Measurements from ENCODE around the gene TTLL12. TPM values are rescaled to one million over a fixed set of nuclear protein-coding genes. Genes with fewer than 3 reads are reported as not detected.

TTLL12 gene
- total RNA-seq, 1 experiment from 2014 or later = 50.4 TPM

GRCh38 chr22:43169310-43170130 is 17.4 kb downstream of the TTLL12 start:
- no peak for DNase-seq (ENCODE audit: low read depth in 1 of 2, low spot score in 2 of 2)
- Histone ChIP-seq H3K27me3 (replicated peaks) (no peaks in the 10 kb centered on the region), H3K9me3 (replicated peaks) (no peaks in the 10 kb centered on the region), H3K27ac (no peak overlapping the region), H3K4me1 (replicated peaks) (no peaks in the 10 kb centered on the region), H3K4me3 (no peak overlapping the region), H3K36me3 (peaks cover 66% of the 10 kb centered on the region)

GRCh38 chr22:43168471-43169309 is 18.2 kb downstream of the TTLL12 start:
- Histone ChIP-seq H3K36me3 (peaks cover 57% of the 10 kb centered on the region), H3K27ac (no peak overlapping the region), H3K9me3 (replicated peaks) (no peaks in the 10 kb centered on the region), H3K4me1 (replicated peaks) (no peaks in the 10 kb centered on the region), H3K4me3 (no peak overlapping the region), H3K27me3 (replicated peaks) (no peaks in the 10 kb centered on the region)
- no peak for DNase-seq (ENCODE audit: low read depth in 1 of 2, low spot score in 2 of 2)

GRCh38 chr22:43167001-43167589 is 19.8 kb downstream of the TTLL12 start:
- Histone ChIP-seq H3K36me3 (peaks cover 51% of the 10 kb centered on the region), H3K4me3 (no peak overlapping the region), H3K27ac (no peak overlapping the region), H3K9me3 (replicated peaks) (no peaks in the 10 kb centered on the region), H3K4me1 (replicated peaks) (no peaks in the 10 kb centered on the region), H3K27me3 (replicated peaks) (no peaks in the 10 kb centered on the region)
- no peak for DNase-seq (ENCODE audit: low read depth in 1 of 2, low spot score in 2 of 2)

- no peaks in the 10 kb centered on the region for H3K9me3 ChIP-seq (replicated peaks)
- H3K27me3 ChIP-seq (replicated peaks) = no peaks in the 10 kb centered on the region
- H3K36me3 ChIP-seq = peaks cover 44% of the 10 kb centered on the region
- no peak overlapping the region for H3K4me3 ChIP-seq
- DNase-seq (ENCODE audit: low read depth in 1 of 2, low spot score in 2 of 2) = no peak
- H3K4me1 ChIP-seq (replicated peaks) = no peaks in the 10 kb centered on the region
- H3K27ac ChIP-seq = no peak overlapping the region
Measured at GRCh38 chr22:43166132-43166930, 20.6 kb downstream of the TTLL12 start.

GRCh38 chr22:43164636-43165035 is 22.3 kb downstream of the TTLL12 start:
- Histone ChIP-seq H3K4me1 (replicated peaks) (no peaks in the 10 kb centered on the region), H3K9me3 (replicated peaks) (no peaks in the 10 kb centered on the region), H3K27me3 (replicated peaks) (no peaks in the 10 kb centered on the region), H3K27ac (no peak overlapping the region), H3K36me3 (peaks cover 44% of the 10 kb centered on the region), H3K4me3 (no peak overlapping the region)
- DNase-seq (ENCODE audit: low read depth in 1 of 2, low spot score in 2 of 2) = no peak

- Histone ChIP-seq H3K27me3 (replicated peaks) (no peaks in the 10 kb centered on the region), H3K4me1 (replicated peaks) (no peaks in the 10 kb centered on the region), H3K36me3 (peaks cover 41% of the 10 kb centered on the region), H3K27ac (no peak overlapping the region), H3K9me3 (replicated peaks) (no peaks in the 10 kb centered on the region), H3K4me3 (no peak overlapping the region)
- DNase-seq (ENCODE audit: low read depth in 1 of 2, low spot score in 2 of 2) = no peak
Measured at GRCh38 chr22:43163241-43163795, 23.6 kb downstream of the TTLL12 start.

- no peaks in the 10 kb centered on the region for H3K4me1 ChIP-seq (replicated peaks)
- peaks cover 36% of the 10 kb centered on the region for H3K36me3 ChIP-seq
- no peak overlapping the region for H3K4me3 ChIP-seq
- no peaks in the 10 kb centered on the region; the same call in 1 of the 2 replicates for H3K9me3 ChIP-seq (replicated peaks)
- H3K27me3 ChIP-seq (replicated peaks) = no peaks in the 10 kb centered on the region
- no peak overlapping the region for H3K27ac ChIP-seq
- no peak for DNase-seq (ENCODE audit: low read depth in 1 of 2, low spot score in 2 of 2)
Measured at GRCh38 chr22:43162412-43163150, 24.4 kb downstream of the TTLL12 start.

- Histone ChIP-seq H3K4me1 (replicated peaks) (no peaks in the 10 kb centered on the region), H3K36me3 (peaks cover 31% of the 10 kb centered on the region), H3K9me3 (replicated peaks) (no peaks in the 10 kb centered on the region; the same call in 1 of the 2 replicates), H3K27ac (no peak overlapping the region), H3K27me3 (replicated peaks) (no peaks in the 10 kb centered on the region), H3K4me3 (no peak overlapping the region)
- no peak for DNase-seq (ENCODE audit: low read depth in 1 of 2, low spot score in 2 of 2)
Measured at GRCh38 chr22:43160497-43161126, 26.3 kb downstream of the TTLL12 start.

GRCh38 chr22:43159484-43160178 is 27.3 kb downstream of the TTLL12 start:
- no peaks in the 10 kb centered on the region; the same call in 1 of the 2 replicates for H3K9me3 ChIP-seq (replicated peaks)
- peaks cover 34% of the 10 kb centered on the region for H3K36me3 ChIP-seq
- no peak overlapping the region for H3K4me3 ChIP-seq
- no peaks in the 10 kb centered on the region for H3K27me3 ChIP-seq (replicated peaks)
- no peaks in the 10 kb centered on the region for H3K4me1 ChIP-seq (replicated peaks)
- H3K27ac ChIP-seq = no peak overlapping the region
- no peak for DNase-seq (ENCODE audit: low read depth in 1 of 2, low spot score in 2 of 2)

- Histone ChIP-seq H3K9me3 (replicated peaks) (no peaks in the 10 kb centered on the region; the same call in 1 of the 2 replicates), H3K4me3 (no peak overlapping the region), H3K36me3 (peaks cover 34% of the 10 kb centered on the region), H3K27me3 (replicated peaks) (no peaks in the 10 kb centered on the region), H3K4me1 (replicated peaks) (no peaks in the 10 kb centered on the region), H3K27ac (no peak overlapping the region)
- no peak for DNase-seq (ENCODE audit: low read depth in 1 of 2, low spot score in 2 of 2)
Measured at GRCh38 chr22:43158778-43159483, 28.0 kb downstream of the TTLL12 start.

GRCh38 chr22:43157874-43158546 is 28.9 kb downstream of the TTLL12 start:
- Histone ChIP-seq H3K27me3 (replicated peaks) (no peaks in the 10 kb centered on the region), H3K4me3 (no peak overlapping the region), H3K4me1 (replicated peaks) (peaks cover 1% of the 10 kb centered on the region), H3K27ac (no peak overlapping the region), H3K9me3 (replicated peaks) (no peaks in the 10 kb centered on the region; the same call in 1 of the 2 replicates), H3K36me3 (peaks cover 34% of the 10 kb centered on the region)
- no peak for DNase-seq (ENCODE audit: low read depth in 1 of 2, low spot score in 2 of 2)

Measured in SJSA1 (cell line).